Body of pancreas (tissue), 4 donors: Measurements from ENCODE around the gene JMJD7. TPM values are rescaled to one million over a fixed set of nuclear protein-coding genes. Genes with fewer than 3 reads are reported as not detected.

Source experiments
- ATAC-seq: fragments of 150-250 bp; one replicate; pipeline ENCODE4 v1.9.1; 2016
- DNase-seq, 4 donors: peaks; one replicate each; pipeline ENCODE4 v3.0.0-alpha.2; 2019
- H3K27ac ChIP-seq, 4 donors: fragments of 200-600 bp; sonication (generic); 1 replicate in 3 of 4; 2 replicates in 1 of 4; pipeline versions ENCODE4 v1.5.1 to v1.6.1; 2016 to 2019; ENCODE audit warnings: mild to moderate bottlenecking in 1 of 4, mixed read lengths in 1 of 4, moderate library complexity in 1 of 4
- H3K27me3 ChIP-seq, 2 donors: fragments of 200-600 bp; sonication (generic); one replicate each; pipeline ENCODE4 v1.6.0; 2016; ENCODE audit warnings: mild to moderate bottlenecking in 1 of 2
- H3K36me3 ChIP-seq, 2 donors: fragments of 200-600 bp; sonication (generic); replicated peaks in 1 of 2; 2 replicates each; pipeline ENCODE4 v1.5.1; 2016; ENCODE audit warnings: low read depth in 2 of 2; ENCODE audit not compliant: insufficient read depth in 1 of 2
- H3K4me1 ChIP-seq: fragments of 200-600 bp; sonication (generic); one replicate; pipeline ENCODE4 v1.6.0; 2016
- H3K4me3 ChIP-seq, 2 donors: fragments of 200-600 bp; sonication (generic); 1 replicate in 1 of 2; 2 replicates in 1 of 2; pipeline ENCODE4 v1.5.1; 2016 to 2019
- H3K9me3 ChIP-seq, 3 donors: fragments of 200-600 bp; sonication (generic); 1 replicate in 2 of 3; 2 replicates in 1 of 3; pipeline ENCODE4 v1.5.1; 2016
- POLR2A ChIP-seq, 3 donors: fragments of 450-650 bp; IDR thresholded peaks; one replicate each; pipeline ENCODE4 v1.6.1; 2016; ENCODE audit warnings: antibody characterized with exemption in 3 of 3, mild to moderate bottlenecking in 2 of 3
- WGBS, 2 donors: methylation state at CpG; one replicate each; pipeline ENCODE4 v1.1.5; 2017; 5-methylcytosine and 5-hydroxymethylcytosine counted together
- intact Hi-C: fragments of 100-400 bp; cut with DNase I; formaldehyde crosslinking; loops from one replicate; pipeline ENCODE4 v1.15.1; 2023
- total RNA-seq, 2 donors: library from RNA; depleted of rRNA; stranded (reverse); fragments of >200 nt; gene quantifications; one replicate each; pipeline ENCODE4 v1.1.0, GENCODE V29; 2016
- TF ChIP-seq, protein P1 (sequence below), 7 experiments: fragments of 450-650 bp in 4 of 7; fragments of 200-600 bp in 3 of 7; sonication (generic) in 3 of 7; IDR thresholded peaks; one replicate each; pipeline ENCODE4 v1.5.1; 2016 to 2019; ENCODE audit warnings: antibody characterized with exemption in 7 of 7

The JMJD7 gene
- total RNA-seq, 2 donors from 2014 or later, result 2.0 to 13.0 TPM

DNA sequence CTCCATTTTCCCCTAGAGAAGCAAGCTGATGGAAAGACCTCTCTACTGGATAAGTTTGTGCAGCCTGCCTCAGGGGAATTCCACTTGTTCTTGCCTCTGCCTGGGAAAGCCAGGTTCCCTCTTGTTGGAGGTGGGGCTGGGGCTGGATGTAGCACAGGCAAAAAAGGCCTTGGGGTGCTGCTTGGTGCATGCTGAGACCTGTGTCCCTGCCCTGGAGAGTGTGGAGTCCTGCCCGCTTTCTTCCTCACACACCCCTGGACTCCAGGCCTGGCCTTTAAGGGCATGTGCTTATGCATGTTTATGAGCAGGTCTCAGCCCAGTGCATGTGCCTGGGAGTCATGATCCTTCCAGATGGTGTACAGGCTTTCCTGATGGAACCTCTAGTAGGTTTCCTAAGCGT is 23.5 kb upstream of the JMJD7 start:
- Histone ChIP-seq H3K4me3 (no peak overlapping the region), H3K9me3 (no peaks in the 10 kb centered on the region), H3K27ac (no peak overlapping the region), H3K27me3 (no peaks in the 10 kb centered on the region), H3K36me3 (no peaks in the 10 kb centered on the region), H3K4me1 (no peaks in the 10 kb centered on the region)
- no peak for ATAC-seq
- DNase-seq, result no peak
- TF ChIP-seq, protein P1, sequence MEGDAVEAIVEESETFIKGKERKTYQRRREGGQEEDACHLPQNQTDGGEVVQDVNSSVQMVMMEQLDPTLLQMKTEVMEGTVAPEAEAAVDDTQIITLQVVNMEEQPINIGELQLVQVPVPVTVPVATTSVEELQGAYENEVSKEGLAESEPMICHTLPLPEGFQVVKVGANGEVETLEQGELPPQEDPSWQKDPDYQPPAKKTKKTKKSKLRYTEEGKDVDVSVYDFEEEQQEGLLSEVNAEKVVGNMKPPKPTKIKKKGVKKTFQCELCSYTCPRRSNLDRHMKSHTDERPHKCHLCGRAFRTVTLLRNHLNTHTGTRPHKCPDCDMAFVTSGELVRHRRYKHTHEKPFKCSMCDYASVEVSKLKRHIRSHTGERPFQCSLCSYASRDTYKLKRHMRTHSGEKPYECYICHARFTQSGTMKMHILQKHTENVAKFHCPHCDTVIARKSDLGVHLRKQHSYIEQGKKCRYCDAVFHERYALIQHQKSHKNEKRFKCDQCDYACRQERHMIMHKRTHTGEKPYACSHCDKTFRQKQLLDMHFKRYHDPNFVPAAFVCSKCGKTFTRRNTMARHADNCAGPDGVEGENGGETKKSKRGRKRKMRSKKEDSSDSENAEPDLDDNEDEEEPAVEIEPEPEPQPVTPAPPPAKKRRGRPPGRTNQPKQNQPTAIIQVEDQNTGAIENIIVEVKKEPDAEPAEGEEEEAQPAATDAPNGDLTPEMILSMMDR (IDR thresholded peaks at IDR 0.05), result no peak
- no peak for TF ChIP-seq POLR2A (IDR thresholded peaks at IDR 0.05)
- intact Hi-C loops, result loop anchor here (10.0 kb wide), 1 partner anchor 200 kb away; no protein-coding TSS in a partner anchor
- 96 to 100% methylated on average over 2 of the region's 2 CpGs for WGBS, 2 donors

DNA sequence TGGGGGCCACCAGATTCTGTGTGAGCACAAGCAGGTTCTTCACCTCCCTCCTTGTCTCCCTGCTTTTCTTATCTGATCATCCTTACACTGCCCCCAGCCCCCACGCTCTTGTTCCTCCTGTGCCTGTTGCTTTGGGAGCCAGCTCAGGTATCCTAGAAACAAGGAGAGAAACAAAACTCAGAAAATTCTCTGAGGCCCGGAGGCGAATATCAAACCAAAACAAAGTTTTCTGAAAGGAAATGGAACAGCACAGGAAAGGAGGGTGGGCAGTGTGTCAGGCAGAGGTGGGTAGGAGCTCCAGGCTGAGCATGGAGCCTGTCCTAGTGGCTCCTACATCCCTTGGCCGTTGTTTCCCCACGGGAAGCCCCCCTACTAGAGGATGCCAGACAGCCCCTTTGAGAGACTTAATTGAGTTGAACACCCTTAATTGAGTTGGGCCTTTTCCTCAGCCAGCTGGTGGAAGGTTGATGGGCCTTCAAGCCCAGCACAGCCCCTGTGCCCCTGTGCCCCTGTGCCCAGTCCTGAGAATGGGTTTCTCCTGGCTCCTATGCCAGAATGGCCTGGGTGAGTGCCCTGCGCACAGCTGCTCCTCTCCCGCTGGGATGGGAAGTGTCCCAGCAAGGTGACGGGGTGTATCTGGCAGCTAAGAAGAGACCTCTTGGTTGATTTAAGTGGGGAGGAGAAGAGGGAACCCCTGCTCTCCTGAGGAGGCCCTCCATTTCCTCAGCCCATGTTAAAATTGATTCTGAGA is 22.8 kb upstream of the JMJD7 start:
- DNase-seq (no peak), ATAC-seq (no peak)
- intact Hi-C loops, result loop anchor here (10.0 kb wide), 1 partner anchor 200 kb away; no protein-coding TSS in a partner anchor
- Histone ChIP-seq H3K27ac (no peak overlapping the region), H3K36me3 (no peaks in the 10 kb centered on the region), H3K9me3 (no peaks in the 10 kb centered on the region), H3K27me3 (no peaks in the 10 kb centered on the region), H3K4me3 (no peak overlapping the region), H3K4me1 (no peaks in the 10 kb centered on the region)
- WGBS, 2 donors, result 74 to 81% methylated on average over 5 to 8 of the region's 8 CpGs
- no peak for TF ChIP-seq POLR2A (IDR thresholded peaks at IDR 0.05)
- TF ChIP-seq, protein P1 (IDR thresholded peaks at IDR 0.05), result no peak

DNA sequence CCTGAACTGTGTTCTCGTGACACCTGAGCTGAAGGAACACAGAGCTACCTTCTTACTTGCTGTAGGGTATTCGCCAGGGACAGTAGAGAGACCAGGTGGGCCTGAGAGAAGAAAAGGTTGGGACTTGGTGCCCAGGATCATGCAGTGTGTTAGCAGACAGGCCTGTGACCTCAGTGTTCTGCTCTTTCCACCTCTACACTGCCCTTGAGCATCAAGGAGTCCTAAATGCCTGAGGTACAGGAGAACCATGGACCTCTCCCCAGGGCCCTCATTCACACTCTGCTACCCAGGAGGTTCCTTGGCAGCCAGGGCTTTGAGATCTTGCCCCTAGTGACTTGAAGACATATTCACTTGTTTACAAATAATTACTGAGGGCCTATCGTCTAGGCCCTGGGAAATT is 22.2 kb upstream of the JMJD7 start:
- Histone ChIP-seq H3K9me3 (no peaks in the 10 kb centered on the region), H3K27me3 (no peaks in the 10 kb centered on the region), H3K27ac (no peak overlapping the region), H3K4me1 (no peaks in the 10 kb centered on the region), H3K4me3 (no peak overlapping the region), H3K36me3 (no peaks in the 10 kb centered on the region)
- DNase-seq (no peak), ATAC-seq (no peak)
- WGBS, 2 donors, result 80 to 83% methylated on average over 3 of the region's 3 CpGs
- intact Hi-C loops, result loop anchor here (10.0 kb wide), 1 partner anchor 201 kb away; no protein-coding TSS in a partner anchor
- TF ChIP-seq, protein P1 (IDR thresholded peaks at IDR 0.05), result no peak
- no peak for TF ChIP-seq POLR2A (IDR thresholded peaks at IDR 0.05)

DNA sequence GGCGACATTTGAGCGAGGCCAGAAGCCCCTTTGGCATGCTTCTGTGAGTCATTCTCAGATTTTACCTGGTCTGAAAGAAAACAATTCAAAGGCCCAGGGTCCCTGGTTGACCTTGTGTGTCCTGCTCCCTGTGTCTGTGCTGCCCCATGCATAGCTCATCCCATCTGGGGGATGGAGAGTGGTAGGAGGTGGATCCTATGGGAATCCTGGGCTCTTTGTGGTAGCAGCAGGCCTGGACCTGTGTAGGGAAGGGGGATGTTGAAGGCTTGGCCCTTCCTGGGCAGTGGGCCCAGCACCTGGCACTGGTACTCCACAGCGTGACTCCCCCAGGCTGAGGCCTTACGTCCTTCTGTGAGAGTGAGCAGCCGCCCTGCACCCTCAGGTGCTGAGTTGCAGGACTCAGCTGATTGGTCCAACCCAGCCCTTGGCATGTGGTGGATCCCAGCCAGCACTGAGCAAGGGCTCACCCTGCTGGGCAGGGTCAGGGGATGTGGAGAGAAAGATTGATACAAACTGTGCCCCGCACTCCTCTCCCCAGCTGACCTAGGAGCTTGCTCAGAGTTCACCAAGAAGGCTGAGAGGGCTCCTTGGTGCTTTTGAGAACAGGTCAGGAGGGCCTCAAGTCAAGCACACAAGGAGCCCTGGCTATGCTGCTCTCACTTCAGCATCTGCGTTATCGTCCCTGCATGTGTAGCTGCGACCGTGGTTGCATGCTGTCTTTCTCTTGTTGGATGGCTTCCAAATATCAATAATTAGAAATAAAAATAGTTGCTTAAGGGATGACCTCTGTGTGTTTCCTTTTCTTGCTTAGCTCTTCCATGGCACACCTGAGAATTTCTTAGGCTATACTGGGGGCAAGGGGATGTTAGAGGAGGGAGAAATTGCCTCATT is 21.4 kb upstream of the JMJD7 start:
- intact Hi-C loops, result loop anchor here (10.0 kb wide), 1 partner anchor 202 kb away; no protein-coding TSS in a partner anchor
- DNase-seq, result peak in 2 of 4 donors; percentile 37 to 40
- H3K4me3 ChIP-seq, result no peak overlapping the region
- H3K9me3 ChIP-seq, result no peaks in the 10 kb centered on the region
- H3K27me3 ChIP-seq, result no peaks in the 10 kb centered on the region
- no peak for TF ChIP-seq POLR2A (IDR thresholded peaks at IDR 0.05)
- TF ChIP-seq, protein P1 (IDR thresholded peaks at IDR 0.05), result no peak
- ATAC-seq, result no peak
- no peak overlapping the region for H3K27ac ChIP-seq
- WGBS, 2 donors, result 85 to 86% methylated on average over 7 to 10 of the region's 10 CpGs
- no peaks in the 10 kb centered on the region for H3K4me1 ChIP-seq
- no peaks in the 10 kb centered on the region for H3K36me3 ChIP-seq
